Measurements from ENCODE around the gene GRIA1.

The GRIA1 gene

GRCh38 chr5:153496835-153497234 lies 6.4 kb downstream of the GRIA1 start:
- in situ Hi-C loops (cut with MboI; ENCODE audit: low sequenced_read_pairs), result no loop called here

- in situ Hi-C loops (cut with MboI; ENCODE audit: low sequenced_read_pairs), result no loop called here
These were observed 8.0 kb downstream of the GRIA1 start for GRCh38 chr5:153498516-153498915.

DNA sequence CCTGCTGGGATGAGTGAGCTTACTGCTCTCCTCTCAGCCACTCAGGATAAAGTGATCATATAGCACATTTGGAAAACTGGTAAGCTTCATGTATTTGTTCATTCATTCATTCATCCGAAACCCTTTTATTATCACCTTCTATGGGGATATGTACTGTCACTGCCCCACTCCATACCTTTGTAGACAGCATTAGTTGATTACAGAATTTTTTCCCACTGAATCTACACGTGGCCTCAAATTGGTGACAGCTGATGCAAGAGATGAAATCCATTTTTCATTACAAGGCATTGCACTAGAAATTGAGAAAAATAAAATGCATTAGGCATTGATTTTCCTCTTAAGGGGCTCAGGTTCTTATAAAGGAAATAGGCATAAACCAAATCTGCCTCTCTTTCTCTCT lies 9.7 kb downstream of the GRIA1 start:
- in situ Hi-C loops (cut with MboI; ENCODE audit: low sequenced_read_pairs), result no loop called here

DNA sequence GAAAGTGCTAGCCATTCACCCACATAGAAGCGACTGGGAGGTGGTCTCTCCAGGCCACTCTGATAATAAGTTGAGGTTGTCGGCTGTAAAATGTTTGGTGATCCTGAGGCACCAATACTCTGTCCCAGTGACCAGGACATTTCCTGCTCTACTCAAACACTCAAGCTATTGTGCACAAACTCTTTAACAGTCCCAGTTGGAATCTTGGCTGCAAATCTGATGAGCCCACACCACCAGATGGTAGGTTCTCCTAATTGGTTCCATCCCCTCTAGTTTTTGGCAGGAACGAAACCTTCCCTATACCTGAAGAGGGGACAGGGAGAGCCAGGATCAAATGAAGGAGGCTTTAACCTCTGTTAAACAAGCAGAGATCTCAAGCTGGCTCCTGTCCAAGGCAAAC lies 14.3 kb downstream of the GRIA1 start:
- in situ Hi-C loops (cut with MboI; ENCODE audit: low sequenced_read_pairs), result no loop called here

DNA sequence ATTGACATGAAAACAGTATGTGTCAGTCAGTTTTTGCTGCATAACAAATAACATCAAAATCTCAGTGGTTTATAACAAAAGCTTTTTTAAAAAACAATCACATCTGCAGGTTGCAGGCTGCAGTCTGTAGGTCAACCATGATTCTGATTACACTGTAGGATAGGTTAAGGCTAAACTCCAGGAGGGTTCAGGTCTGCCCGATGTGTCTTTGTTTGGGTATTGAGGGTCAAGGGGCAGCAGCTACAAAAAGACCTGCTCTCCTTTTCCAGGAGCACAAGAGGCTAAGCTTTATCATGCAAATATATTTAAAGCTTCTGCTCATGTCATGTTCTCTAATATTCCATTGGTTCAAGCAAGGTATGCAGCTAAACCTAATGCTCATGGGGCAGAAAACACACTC lies 18.2 kb downstream of the GRIA1 start:
- in situ Hi-C loops (cut with MboI; ENCODE audit: low sequenced_read_pairs), result no loop called here

DNA sequence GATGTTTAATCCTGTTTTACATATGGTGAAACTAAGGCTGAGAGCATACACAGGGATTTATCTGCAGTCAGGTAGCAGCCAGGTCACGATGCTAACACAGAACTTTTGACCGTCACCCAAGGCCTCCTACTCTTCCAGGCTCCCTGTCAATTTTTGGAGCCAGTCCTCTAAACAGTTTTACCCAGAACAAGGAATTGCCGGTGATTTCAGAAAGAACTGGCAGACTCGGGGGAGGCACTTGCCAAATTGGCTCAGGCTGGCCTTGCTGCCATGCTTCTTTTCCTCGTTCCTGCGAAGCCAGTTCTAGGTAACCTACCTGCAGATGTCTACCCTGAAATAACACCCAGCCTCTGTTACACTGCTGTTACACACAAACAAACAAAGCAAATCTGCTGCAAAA lies 21.2 kb downstream of the GRIA1 start:
- in situ Hi-C loops (cut with MboI; ENCODE audit: low sequenced_read_pairs), result no loop called here

DNA sequence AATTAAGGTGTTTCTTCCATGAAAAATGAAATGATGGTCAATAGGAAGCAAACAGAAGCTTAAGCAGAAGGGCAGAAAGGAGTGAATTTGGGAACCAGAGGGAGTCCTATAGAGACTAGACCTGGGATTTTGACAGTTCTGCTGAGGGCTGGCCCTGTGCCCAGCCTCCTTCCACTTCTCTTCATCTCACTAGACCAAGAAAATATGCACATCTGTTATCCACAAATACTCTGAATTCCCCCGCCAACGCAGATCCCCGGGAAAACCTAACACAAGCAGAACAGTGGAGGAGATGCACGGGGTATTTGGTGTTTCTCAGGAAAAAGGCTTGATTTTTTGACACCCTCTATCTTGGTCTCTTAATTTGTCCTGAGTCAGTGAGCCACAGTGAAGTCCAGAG lies 22.7 kb downstream of the GRIA1 start:
- in situ Hi-C loops (cut with MboI; ENCODE audit: low sequenced_read_pairs), result no loop called here

- in situ Hi-C loops (cut with MboI; ENCODE audit: low sequenced_read_pairs), result no loop called here
These were observed 24.8 kb downstream of the GRIA1 start for GRCh38 chr5:153515301-153515700.

DNA sequence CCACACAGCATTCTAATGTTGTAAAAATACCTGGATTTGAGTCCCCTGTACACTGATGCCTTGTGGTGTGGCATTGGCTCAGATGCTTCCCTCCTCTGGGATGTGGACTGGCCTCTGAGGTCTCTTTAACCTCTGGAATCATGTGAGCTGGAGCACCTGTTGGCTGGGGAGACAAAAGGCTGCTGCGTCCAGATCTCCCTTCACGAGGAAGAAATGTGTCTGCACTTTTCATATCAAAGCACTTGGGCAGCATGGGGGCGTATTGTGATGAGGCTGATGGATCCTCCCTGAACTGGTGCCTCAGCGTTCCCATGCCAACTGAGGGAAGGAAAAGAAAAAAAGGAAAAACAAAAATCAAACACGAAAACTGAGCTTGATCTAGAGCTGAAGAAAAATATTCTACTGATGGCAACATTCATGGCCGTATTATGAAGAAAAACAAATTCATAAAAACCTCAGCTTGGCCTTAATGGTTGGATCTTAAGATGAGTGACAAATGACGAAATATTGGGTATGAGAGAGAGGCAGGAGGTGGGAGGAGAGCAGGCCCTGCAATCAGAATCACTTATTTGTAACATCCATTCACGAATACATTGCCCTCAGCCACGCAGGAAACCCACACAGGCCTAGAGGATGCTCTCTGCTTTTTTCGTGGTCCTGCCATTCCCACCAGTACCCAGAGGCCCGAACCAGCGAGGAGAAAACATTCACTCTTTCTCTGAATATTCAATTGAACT lies 26.2 kb downstream of the GRIA1 start:
- in situ Hi-C loops (cut with MboI; ENCODE audit: low sequenced_read_pairs), result no loop called here

GRCh38 chr5:153517241-153517611 lies 26.8 kb downstream of the GRIA1 start:
- in situ Hi-C loops (cut with MboI; ENCODE audit: low sequenced_read_pairs), result no loop called here

DNA sequence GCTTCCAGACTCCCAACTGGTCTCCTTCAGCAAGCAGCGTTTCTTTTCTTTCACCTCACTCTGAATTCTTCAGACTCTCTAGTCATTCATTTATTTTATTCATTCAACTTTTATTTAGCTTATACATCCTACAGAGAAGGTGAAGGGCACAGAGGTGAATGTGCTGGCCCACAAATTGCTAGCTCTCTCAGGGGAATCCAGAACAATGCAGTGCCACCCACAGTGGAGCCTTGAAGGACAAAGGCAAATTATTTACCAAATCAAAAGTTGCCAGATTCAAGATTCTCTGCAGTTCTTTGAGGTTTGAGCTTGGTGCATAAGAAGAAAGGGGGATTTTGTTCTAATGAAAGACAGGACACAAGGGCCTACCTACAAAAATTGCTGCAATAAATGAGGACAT lies 29.7 kb downstream of the GRIA1 start:
- in situ Hi-C loops (cut with MboI; ENCODE audit: low sequenced_read_pairs), result no loop called here

DNA sequence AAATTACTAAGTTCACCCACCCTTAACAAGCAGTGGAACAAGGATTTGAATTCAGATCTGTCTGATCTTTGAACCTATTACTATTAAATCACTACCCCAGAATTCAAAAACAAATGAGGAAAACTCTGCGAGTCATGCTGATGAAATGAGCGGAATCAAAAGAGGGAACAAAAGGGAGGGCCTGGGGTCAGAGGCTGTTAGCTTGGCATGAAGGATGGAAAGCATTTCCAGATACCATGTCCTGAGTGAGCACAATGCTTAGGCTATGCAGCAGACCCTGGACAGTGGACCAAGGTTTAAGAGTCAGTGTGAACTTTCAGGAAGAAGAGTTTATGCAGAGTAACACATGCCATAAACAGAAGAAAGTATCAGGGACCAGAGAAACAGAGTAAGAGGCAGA lies 30.5 kb downstream of the GRIA1 start:
- in situ Hi-C loops (cut with MboI; ENCODE audit: low sequenced_read_pairs), result no loop called here

GRCh38 chr5:153523211-153523610 lies 32.7 kb downstream of the GRIA1 start:
- in situ Hi-C loops (cut with MboI; ENCODE audit: low sequenced_read_pairs), result no loop called here

- in situ Hi-C loops (cut with MboI; ENCODE audit: low sequenced_read_pairs), result no loop called here
These were observed 33.4 kb downstream of the GRIA1 start for GRCh38 chr5:153523831-153524230.

DNA sequence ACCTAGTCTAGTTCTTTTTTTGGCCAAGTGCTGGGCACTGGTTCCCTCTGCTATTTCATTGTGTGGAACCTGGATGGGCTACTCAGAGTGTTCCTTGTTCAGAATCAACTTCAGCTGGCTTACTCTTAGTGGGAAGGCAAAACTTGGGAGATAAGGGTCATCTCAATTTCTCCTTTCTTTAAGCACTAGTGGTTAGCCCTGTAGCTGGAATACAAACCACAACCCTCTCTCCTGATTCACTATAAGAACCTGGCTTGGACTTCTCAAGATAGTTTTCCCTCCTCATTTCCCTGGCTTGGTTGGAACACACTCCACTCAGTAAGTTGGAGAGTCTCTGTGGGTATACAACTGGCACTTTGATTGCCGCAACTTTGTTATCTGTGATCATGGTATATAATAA lies 35.1 kb downstream of the GRIA1 start:
- in situ Hi-C loops (cut with MboI; ENCODE audit: low sequenced_read_pairs), result no loop called here

DNA sequence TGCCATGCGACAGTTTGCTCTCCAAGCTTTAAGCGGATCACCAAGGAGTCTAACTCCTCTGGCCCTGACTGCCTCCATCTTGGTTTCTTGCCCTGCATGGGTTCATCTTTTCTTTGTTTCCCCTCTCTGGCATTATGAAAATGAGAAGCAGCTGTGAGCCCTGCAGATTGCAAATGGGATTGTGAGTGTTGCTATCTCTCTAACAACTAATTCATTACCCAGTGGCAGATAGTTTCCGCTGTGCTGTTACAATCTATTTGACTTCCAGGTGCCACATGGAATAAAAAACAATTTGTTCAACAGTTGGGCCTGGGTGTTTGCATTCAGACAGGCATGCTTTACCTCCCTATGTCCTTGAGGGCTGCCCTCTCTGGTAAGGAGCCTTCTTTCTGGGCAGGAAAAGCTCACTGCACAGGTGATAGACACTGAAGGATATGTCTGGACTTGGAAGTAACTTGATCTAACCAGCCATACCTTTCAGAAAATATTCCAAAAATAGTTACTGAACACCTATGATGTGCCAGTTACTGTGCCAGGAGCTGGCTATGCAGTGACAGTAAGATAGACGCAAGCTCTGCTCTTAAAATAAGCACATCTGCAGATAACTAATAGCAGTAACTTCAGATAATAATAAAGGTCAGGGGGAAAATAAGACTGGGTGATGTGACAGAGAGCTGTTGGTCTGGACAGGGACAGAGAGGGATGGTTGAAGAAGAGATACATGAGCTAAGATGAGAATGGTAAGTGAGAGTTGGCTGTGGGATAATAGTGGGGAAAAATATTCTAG lies 40.1 kb downstream of the GRIA1 start:
- in situ Hi-C loops (cut with MboI; ENCODE audit: low sequenced_read_pairs), result no loop called here

GRCh38 chr5:153533546-153533945 lies 43.1 kb downstream of the GRIA1 start:
- in situ Hi-C loops (cut with MboI; ENCODE audit: low sequenced_read_pairs), result no loop called here

GRCh38 chr5:153534102-153534501 lies 43.6 kb downstream of the GRIA1 start:
- in situ Hi-C loops (cut with MboI; ENCODE audit: low sequenced_read_pairs), result no loop called here

GRCh38 chr5:153537207-153537606 lies 46.7 kb downstream of the GRIA1 start:
- in situ Hi-C loops (cut with MboI; ENCODE audit: low sequenced_read_pairs), result no loop called here

- in situ Hi-C loops (cut with MboI; ENCODE audit: low sequenced_read_pairs), result no loop called here
These were observed 49.5 kb downstream of the GRIA1 start for GRCh38 chr5:153539983-153540382.

GRCh38 chr5:153542536-153542935 lies 52.1 kb downstream of the GRIA1 start:
- in situ Hi-C loops (cut with MboI; ENCODE audit: low sequenced_read_pairs), result no loop called here

- in situ Hi-C loops (cut with MboI; ENCODE audit: low sequenced_read_pairs), result no loop called here
These were observed 52.8 kb downstream of the GRIA1 start for GRCh38 chr5:153543288-153543687.
